GM19351 (cell line): ENCODE measurements around the gene SLC16A6.
"Not testable (repeated sequence)": the region's sequence is repeated elsewhere in the genome, so short reads cannot be mapped to it uniquely, and the experiment has no call there.

Source experiments
- ATAC-seq: cut with Tn5 transposase; IDR thresholded peaks from one replicate; pipeline ENCODE4 v1.9.1; 2021; ENCODE audit warnings: mild to moderate bottlenecking, moderate library complexity; ENCODE audit not compliant: unreplicated experiment

Gene SLC16A6

DNA sequence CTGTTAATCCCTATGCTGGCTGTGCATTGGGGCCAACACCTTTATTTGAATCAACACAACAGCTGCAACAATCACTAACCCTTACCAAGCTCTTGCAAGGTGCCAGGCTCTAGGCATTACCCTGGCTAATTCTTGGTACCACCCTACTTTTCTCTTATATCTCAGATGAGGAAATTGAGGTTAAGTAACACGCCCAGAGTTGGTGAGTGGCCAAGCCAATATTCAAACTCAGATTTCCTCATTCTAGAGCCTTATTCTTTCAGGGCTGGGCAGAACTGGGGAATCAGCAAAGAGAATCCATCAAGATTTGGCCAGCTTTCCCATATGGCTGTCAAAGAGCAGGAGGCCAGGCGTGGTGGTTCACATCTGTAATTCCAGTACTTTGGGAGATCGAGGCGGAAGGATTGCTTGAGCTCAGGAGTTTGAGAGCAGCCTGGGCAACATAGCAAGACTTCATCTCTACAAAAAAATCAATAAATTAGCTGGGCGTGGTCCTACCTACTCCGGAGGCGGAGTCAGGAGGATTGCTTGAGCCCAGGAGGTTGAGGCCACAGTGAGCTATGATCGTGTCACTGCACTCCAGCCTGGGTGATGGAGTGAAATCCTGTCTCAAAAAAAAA is 24.1 kb upstream of the SLC16A6 start:
- no peak for ATAC-seq

- ATAC-seq, result no peak
These were observed 19.2 kb upstream of the SLC16A6 start for GRCh38 chr17:68310152-68310551.

DNA sequence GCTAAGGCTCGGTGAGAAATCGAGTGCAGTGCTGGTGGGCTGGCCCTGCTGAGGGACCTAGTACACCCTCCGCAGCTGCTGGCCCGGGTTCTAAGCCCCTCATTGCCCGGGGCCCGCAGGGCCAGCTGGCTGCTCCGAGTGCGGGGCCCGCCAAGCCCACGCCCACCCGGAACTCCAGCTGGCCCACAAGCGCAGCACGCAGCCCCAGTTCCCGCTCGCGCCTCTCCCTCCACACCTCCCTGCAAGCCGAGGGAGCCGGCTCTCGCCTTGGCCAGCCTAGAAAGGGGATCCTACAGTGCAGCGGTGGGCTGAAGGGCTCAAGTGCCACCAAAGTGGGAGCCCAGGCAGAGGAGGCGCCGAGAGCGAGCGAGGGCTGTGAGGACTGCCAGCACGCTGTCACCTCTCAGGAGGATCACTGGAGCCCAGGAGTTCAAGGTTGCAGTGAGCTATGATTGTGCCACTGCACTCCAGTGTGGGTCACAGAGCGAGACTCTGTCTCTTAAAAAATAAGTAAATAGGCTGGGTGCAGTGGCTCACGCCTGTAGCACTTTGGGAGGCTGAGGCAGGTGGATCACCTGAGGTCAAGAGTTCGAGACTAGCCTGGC is 18.2 kb upstream of the SLC16A6 start:
- ATAC-seq, result not testable (repeated sequence)

DNA sequence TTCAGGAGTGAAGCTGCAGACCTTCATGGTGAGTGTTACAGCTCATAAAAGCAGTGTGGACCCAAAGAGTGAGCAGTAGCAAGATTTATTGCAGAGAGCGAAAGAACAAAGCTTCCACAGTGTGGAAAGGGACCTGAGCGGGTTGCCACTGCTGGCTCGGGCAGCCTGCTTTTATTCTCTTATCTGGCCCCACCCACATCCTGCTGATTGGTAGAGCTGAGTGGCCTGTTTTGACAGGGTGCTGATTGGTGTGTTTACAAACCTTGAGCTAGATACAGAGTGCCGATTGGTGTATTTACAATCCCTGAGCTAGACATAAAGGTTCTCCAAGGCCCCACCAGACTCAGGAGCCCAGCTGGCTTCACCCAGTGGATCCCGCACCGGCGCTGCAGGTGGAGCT is 17.6 kb upstream of the SLC16A6 start:
- ATAC-seq, result not testable (repeated sequence)

DNA sequence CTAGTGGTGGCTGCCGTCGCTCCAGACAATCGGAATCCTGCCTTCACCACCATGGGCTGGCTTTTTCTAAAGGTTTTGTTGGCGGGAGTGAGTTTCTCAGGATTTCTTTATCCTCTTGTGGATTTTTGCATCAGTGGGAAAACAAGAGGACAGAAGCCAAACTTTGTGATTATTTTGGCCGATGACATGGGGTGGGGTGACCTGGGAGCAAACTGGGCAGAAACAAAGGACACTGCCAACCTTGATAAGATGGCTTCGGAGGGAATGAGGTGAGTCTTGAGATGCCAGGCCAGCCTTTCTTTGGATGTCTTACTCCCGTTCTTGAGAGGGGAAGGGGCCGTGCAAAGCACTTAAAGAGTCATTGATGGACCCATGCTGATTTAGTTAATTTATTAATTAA is 16.5 kb upstream of the SLC16A6 start:
- ATAC-seq, result no peak

GRCh38 chr17:68306819-68307218 is 15.9 kb upstream of the SLC16A6 start:
- no peak for ATAC-seq

- ATAC-seq, result no peak
These were observed 14.2 kb upstream of the SLC16A6 start for GRCh38 chr17:68305142-68305541.

DNA sequence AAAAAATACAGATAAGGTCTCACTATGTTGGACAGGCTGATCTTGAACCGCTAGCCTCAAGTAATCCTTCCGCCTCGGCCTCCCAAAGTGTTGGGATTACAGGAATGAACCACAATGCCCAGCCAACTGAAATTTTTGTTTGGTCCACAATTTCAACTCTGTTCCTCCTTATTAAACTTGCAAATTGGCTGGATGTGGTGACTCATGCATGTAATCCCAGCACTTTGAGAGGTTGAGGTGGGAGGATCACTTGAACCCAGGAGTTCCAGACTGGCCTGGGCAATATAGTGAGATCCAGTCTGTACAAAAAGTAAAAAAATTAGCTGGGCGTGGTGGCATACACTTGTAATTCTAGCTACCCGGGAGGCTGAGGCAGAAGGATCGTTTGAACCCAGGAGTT is 13.8 kb upstream of the SLC16A6 start:
- ATAC-seq, result no peak

- ATAC-seq, result no peak
These were observed 11.7 kb upstream of the SLC16A6 start for GRCh38 chr17:68302666-68303065.

GRCh38 chr17:68302066-68302564 is 11.2 kb upstream of the SLC16A6 start:
- ATAC-seq, result no peak

DNA sequence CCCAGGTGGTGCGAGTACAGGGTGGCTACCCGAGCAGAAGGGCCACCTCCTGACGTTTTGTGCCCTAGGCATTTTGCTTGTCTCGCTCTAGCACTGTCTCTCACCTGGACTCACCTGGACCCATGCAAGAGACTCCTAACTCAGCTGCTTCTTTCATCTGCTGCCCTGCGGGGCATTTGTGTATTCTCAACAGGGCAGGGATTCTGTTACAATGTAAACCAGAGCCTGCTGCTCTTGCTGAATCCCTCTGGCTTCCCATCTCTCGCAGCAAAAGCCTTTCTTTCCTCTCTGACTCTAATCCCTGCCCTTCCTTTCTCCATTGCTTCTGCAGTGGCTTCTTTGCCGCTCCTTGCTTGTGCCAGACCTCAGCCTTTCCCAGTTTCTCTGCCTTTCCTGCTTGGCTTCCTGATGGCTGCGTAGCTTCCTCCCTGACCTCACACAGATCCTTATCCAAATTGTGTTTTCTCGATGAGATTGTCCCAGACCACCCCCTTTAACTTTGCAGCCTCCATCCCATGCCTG is 10.6 kb upstream of the SLC16A6 start:
- ATAC-seq, result no peak

DNA sequence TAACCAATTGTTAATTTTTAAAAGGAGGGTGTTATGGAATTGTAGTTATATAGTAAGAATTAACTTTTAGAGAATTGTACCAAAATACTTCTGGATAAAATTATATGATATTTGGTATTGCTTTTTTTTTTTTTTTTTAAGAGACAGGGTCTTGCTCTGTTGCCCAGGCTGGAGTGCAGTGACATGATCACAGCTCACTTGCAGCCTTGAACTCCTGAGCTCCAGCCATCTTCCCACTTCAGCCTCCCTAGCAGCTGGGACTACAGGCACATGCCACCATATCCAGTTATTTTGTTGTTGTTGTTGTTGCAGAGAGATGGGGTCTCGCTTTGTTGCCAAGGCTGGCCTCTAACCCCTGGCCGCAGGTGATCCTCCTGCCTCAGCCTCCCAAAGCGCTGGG is 8.9 kb upstream of the SLC16A6 start:
- ATAC-seq, result no peak

DNA sequence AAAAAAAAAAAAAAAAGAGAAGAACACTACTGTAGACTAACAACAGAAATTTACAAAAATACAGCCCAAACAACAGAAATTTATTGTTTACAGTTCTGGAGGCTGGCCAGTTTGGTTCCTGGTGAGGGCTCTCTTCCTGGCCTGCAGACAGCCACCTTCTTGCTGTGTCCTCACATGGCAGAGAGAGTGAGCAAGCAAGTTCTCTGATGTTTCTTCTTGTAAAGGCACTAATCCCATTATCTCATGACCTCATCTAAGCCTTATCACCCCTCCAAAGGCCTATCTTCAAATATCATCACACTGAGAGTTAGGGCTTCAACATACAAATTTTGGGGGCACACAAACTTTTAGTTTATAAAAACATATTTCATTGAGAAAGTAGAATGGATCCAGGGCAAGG is 7.7 kb upstream of the SLC16A6 start:
- ATAC-seq, result no peak

GRCh38 chr17:68297195-68297594 is 6.3 kb upstream of the SLC16A6 start:
- no peak for ATAC-seq

DNA sequence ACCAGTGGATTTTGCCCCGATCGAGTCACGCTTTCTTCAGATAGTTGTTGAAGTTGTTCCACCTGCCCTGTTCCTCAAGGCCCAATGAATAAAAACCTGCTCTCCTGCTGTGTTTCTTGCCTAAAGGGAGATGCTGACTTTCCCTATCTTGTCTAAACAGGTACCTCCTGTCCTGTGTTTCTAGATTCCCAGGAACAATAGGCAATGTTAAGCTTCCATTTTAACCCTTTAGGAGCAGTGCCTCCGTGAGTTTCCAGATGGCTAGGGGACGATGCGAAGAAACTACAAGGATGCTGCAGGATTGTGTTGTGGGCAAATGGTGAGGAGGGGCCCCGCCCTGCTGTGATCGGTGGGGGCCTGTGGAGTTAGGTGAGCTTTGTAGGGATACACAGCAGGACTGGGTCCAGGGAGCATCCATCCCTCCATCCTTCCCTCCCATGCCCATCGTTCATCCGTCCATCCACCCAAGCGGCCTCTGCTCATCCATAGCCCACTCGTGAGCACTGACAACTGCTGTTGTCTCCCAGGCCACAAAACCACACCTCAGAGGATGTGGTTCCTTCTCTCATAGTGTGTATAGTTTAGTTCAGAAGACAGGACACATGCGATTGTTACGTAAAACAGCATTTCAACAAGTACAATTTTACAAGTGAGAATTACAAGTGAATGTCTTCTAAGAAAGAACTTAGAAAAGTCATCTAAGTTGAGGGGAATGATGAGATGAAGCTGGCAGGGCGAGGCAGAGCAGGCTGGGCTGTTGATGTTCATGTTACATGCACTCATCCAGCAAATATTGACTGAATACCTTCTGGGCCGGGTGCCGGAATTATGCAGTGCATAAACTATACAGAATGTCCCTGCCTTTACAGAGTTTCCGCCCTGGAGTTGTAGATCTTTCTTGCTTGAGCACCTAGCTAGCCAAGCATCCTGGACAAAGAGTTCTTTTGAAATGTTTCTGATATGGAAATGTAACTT is 5.6 kb upstream of the SLC16A6 start:
- ATAC-seq, result no peak

DNA sequence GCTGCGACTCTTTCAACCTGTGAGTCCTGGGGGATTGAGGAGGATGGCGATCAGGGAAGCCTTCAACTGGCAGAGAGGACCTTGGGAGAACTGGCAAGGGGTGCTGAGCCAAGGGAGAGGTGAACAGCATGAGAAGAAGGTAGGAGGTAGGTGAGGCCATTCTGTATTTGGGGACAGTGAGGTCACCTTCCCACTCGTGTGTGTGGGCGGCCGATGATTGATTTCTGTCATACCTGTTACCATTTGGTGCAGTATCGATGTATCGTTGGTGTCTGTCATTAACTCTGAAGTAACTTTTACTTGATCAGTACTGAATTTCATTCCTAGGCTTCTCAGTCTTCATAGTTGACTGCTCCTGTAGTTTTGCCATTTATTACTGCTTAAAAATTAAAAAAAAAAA is 4.2 kb upstream of the SLC16A6 start:
- ATAC-seq, result no peak

- no peak for ATAC-seq
These were observed 3.7 kb upstream of the SLC16A6 start for GRCh38 chr17:68294617-68295016.

DNA sequence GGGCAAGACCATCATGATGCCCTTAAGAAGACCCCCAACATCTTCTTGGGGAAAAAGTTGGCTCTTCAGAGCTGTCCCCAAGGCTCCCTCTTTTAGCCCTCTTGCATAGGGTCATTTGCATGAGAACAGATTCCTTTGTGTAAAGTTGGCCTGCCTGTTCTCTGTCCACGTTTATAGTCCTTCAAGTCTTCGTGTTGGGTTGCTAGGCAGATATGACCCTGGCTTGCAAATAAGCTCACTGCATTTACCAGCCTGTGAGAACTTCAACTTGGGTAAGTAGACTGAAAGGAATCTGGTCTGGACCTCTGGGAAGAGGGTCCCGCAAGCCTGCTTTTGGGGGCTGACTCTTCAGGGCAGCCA is 3.2 kb upstream of the SLC16A6 start:
- no peak for ATAC-seq

- ATAC-seq, result no peak
These were observed 2.7 kb upstream of the SLC16A6 start for GRCh38 chr17:68293490-68294195.

- no peak for ATAC-seq
These were observed 1.7 kb upstream of the SLC16A6 start for GRCh38 chr17:68292689-68293040.
